Vagina (tissue), 2 donors: ENCODE measurements around the gene CHST2.

Experiments
- POLR2A ChIP-seq, 2 donors: fragments of 450-650 bp; IDR thresholded peaks; one replicate each; pipeline ENCODE4 v1.6.1; 2017; ENCODE audit warnings: antibody characterized with exemption in 2 of 2, mild to moderate bottlenecking in 2 of 2, moderate library complexity in 2 of 2
- POLR2AphosphoS5 ChIP-seq, 2 donors: sonication (generic); formaldehyde crosslinking; IDR thresholded peaks; one replicate each; pipeline ENCODE4 v1.9.0; 2017; ENCODE audit warnings: antibody characterized with exemption in 2 of 2, mild to moderate bottlenecking in 2 of 2, low read depth in 1 of 2; ENCODE audit not compliant: insufficient read depth in 1 of 2
- TF ChIP-seq, protein P1 (sequence below), 3 experiments: fragments of 450-650 bp in 2 of 3; fragments of 200-600 bp in 1 of 3; sonication (generic) in 1 of 3; IDR thresholded peaks; one replicate each; pipeline ENCODE4 v1.5.1; 2017 to 2019; ENCODE audit warnings: antibody characterized with exemption in 3 of 3, mild to moderate bottlenecking in 2 of 3, moderate library complexity in 2 of 3

DNA sequence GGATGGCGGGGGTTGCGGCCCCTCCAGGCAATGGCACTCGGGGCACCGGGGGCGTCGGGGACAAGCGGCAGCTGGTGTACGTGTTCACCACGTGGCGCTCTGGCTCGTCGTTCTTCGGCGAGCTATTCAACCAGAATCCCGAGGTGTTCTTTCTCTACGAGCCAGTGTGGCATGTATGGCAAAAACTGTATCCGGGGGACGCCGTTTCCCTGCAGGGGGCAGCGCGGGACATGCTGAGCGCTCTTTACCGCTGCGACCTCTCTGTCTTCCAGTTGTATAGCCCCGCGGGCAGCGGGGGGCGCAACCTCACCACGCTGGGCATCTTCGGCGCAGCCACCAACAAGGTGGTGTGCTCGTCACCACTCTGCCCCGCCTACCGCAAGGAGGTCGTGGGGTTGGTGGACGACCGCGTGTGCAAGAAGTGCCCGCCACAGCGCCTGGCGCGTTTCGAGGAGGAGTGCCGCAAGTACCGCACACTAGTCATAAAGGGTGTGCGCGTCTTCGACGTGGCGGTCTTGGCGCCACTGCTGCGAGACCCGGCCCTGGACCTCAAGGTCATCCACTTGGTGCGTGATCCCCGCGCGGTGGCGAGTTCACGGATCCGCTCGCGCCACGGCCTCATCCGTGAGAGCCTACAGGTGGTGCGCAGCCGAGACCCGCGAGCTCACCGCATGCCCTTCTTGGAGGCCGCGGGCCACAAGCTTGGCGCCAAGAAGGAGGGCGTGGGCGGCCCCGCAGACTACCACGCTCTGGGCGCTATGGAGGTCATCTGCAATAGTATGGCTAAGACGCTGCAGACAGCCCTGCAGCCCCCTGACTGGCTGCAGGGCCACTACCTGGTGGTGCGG lies 1.9 kb downstream of the CHST2 start:
- TF ChIP-seq, protein P1, sequence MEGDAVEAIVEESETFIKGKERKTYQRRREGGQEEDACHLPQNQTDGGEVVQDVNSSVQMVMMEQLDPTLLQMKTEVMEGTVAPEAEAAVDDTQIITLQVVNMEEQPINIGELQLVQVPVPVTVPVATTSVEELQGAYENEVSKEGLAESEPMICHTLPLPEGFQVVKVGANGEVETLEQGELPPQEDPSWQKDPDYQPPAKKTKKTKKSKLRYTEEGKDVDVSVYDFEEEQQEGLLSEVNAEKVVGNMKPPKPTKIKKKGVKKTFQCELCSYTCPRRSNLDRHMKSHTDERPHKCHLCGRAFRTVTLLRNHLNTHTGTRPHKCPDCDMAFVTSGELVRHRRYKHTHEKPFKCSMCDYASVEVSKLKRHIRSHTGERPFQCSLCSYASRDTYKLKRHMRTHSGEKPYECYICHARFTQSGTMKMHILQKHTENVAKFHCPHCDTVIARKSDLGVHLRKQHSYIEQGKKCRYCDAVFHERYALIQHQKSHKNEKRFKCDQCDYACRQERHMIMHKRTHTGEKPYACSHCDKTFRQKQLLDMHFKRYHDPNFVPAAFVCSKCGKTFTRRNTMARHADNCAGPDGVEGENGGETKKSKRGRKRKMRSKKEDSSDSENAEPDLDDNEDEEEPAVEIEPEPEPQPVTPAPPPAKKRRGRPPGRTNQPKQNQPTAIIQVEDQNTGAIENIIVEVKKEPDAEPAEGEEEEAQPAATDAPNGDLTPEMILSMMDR (IDR thresholded peaks at IDR 0.05) = peak; percentile 2 to 21 (median 18)
- TF ChIP-seq POLR2A (IDR thresholded peaks at IDR 0.05) (no peak), POLR2AphosphoS5 (IDR thresholded peaks at IDR 0.05; ENCODE audit: insufficient read depth in 1 of 2, low read depth in 1 of 2) (peak in 1 of 2 donors; percentile 19)
